GM23338 (cell line): ENCODE data around the gene GALNT5. TPM values are rescaled to one million over a fixed set of nuclear protein-coding genes. Genes with fewer than 3 reads are reported as not detected.

Experiments
- ATAC-seq: fragments of 200-7000 bp; cut with Tn5 transposase; 3 replicates; pipeline ENCODE4 v1.9.1; 2020
- DNase-seq: peaks from one replicate; pipeline ENCODE4 v3.0.0-alpha.2; 2015; ENCODE audit warnings: low spot score
- H2AFZ ChIP-seq: fragments of 200-600 bp; sonication (generic); 2 replicates; pipeline ENCODE4 v1.8.0; 2016; ENCODE audit warnings: antibody characterized with exemption, mild to moderate bottlenecking, moderate library complexity
- H3F3A ChIP-seq: fragments of 200-600 bp; sonication (generic); replicated peaks from 2 replicates; pipeline ENCODE4 v1.8.0; 2017; ENCODE audit warnings: antibody characterized with exemption, mixed run types, low read depth
- H3K27ac ChIP-seq: fragments of 200-600 bp; sonication (generic); 2 replicates; pipeline ENCODE4 v1.6.1; 2016; ENCODE audit warnings: low read depth
- H3K27me3 ChIP-seq: fragments of 200-600 bp; sonication (generic); 2 replicates; pipeline ENCODE4 v1.8.0; 2016; ENCODE audit warnings: mild to moderate bottlenecking, mixed run types, moderate library complexity; ENCODE audit not compliant: insufficient read depth
- H3K36me3 ChIP-seq: fragments of 200-600 bp; sonication (generic); 2 replicates; pipeline ENCODE4 v1.8.0; 2016; ENCODE audit warnings: mild to moderate bottlenecking; ENCODE audit not compliant: insufficient read depth
- H3K4me1 ChIP-seq: fragments of 200-600 bp; sonication (generic); 2 replicates; pipeline ENCODE4 v1.8.0; 2016; ENCODE audit warnings: mild to moderate bottlenecking, moderate library complexity; ENCODE audit not compliant: insufficient read depth
- H3K4me2 ChIP-seq: fragments of 200-600 bp; sonication (generic); 2 replicates; pipeline ENCODE4 v1.7.1; 2017; ENCODE audit warnings: mixed run types
- H3K4me3 ChIP-seq: fragments of 200-600 bp; sonication (generic); 2 replicates; pipeline ENCODE4 v1.6.1; 2016; ENCODE audit warnings: mixed run types
- H3K79me2 ChIP-seq: fragments of 200-600 bp; sonication (generic); replicated peaks from 2 replicates; pipeline ENCODE4 v1.8.0; 2017; ENCODE audit warnings: mild to moderate bottlenecking; ENCODE audit not compliant: insufficient read depth
- H3K9me2 ChIP-seq: fragments of 200-600 bp; sonication (generic); 2 replicates; pipeline ENCODE4 v1.8.0; 2017; ENCODE audit not compliant: insufficient read depth
- H4K20me1 ChIP-seq: fragments of 200-600 bp; sonication (generic); replicated peaks from 2 replicates; pipeline ENCODE4 v1.8.0; 2017; ENCODE audit warnings: mild to moderate bottlenecking; ENCODE audit not compliant: insufficient read depth
- H3K27ac Mint-ChIP-seq: 2 replicates; pipeline ENCODE4 v1.8.0; 2020; ENCODE audit warnings: inconsistent platforms, mild to moderate bottlenecking, moderate library complexity, mixed read lengths
- H3K27me3 Mint-ChIP-seq: 3 replicates; pipeline ENCODE4 v1.8.0; 2022; ENCODE audit warnings: low read depth, mild to moderate bottlenecking, moderate library complexity, mixed read lengths, inconsistent platforms; ENCODE audit not compliant: insufficient read depth, poor library complexity
- H3K36me3 Mint-ChIP-seq: 3 replicates; pipeline ENCODE4 v1.8.0; 2021; ENCODE audit warnings: low read depth, mild to moderate bottlenecking, inconsistent platforms, moderate library complexity, mixed read lengths
- H3K4me1 Mint-ChIP-seq: 3 replicates; pipeline ENCODE4 v1.8.0; 2020; ENCODE audit warnings: mild to moderate bottlenecking, inconsistent platforms, mixed read lengths
- H3K4me3 Mint-ChIP-seq: 3 replicates; pipeline ENCODE4 v1.8.0; 2021; ENCODE audit warnings: moderate library complexity, mild to moderate bottlenecking, inconsistent platforms, mixed read lengths
- H3K9me3 Mint-ChIP-seq: 3 replicates; pipeline ENCODE4 v1.8.0; 2020; ENCODE audit warnings: moderate library complexity, mild to moderate bottlenecking, inconsistent platforms, mixed read lengths
- CREB1 ChIP-seq: fragments of 250-450 bp; sonication (Bioruptor Pico); IDR thresholded peaks from 2 replicates; pipeline ENCODE4 v1.5.0; 2020; ENCODE audit warnings: low read depth, mild to moderate bottlenecking, moderate library complexity
- EZH2phosphoT487 ChIP-seq: fragments of 200-600 bp; sonication (generic); IDR thresholded peaks from one replicate; pipeline ENCODE4 v1.8.1; 2018; ENCODE audit warnings: antibody characterized with exemption; ENCODE audit not compliant: unreplicated experiment
- ZNF114 ChIP-seq: fragments of 250-450 bp; sonication (Bioruptor Pico); IDR thresholded peaks from 2 replicates; pipeline ENCODE4 v1.5.0; 2020; ENCODE audit warnings: mild to moderate bottlenecking, moderate library complexity
- ZNF331 ChIP-seq: fragments of 250-450 bp; sonication (Bioruptor Pico); IDR thresholded peaks from 2 replicates; pipeline ENCODE4 v1.5.0; 2020; ENCODE audit warnings: low read depth, mild to moderate bottlenecking, moderate library complexity
- polyA plus RNA-seq: library from polyadenylated mRNA; unstranded; fragments of >200 nt; fragmentation: Nextera tagmentation; extraction: Ambion mirVana; gene quantifications from 2 replicates; pipeline ENCODE4 v1.2.1, GENCODE V29; 2016
- total RNA-seq: library from RNA; depleted of rRNA; stranded (reverse); fragments of >200 nt; shearing (Covaris generic); gene quantifications from 2 replicates; pipeline ENCODE4 v1.2.3, GENCODE V29; 2014
- TF ChIP-seq, protein P1 (sequence below), 2 experiments: fragments of 200-600 bp in 1 of 2; sonication (generic) in 1 of 2; conservative IDR thresholded peaks; 2 replicates each; pipeline versions ENCODE4 v1.5.1 to v1.6.1; 2016 to 2017; ENCODE audit warnings: antibody characterized with exemption in 2 of 2, low read depth in 2 of 2, mild to moderate bottlenecking in 2 of 2, moderate library complexity in 1 of 2
- TF ChIP-seq, protein P2 (sequence below): fragments of 250-450 bp; sonication (Bioruptor Pico); IDR thresholded peaks from 2 replicates; pipeline ENCODE4 v1.5.0; 2020; ENCODE audit warnings: mild to moderate bottlenecking, moderate library complexity
- TF ChIP-seq, protein P3 (sequence below): IDR thresholded peaks from 2 replicates; pipeline ENCODE4 v1.6.1; 2016; ENCODE audit warnings: antibody characterized with exemption
- TF ChIP-seq, protein P4 (sequence below): IDR thresholded peaks from one replicate; pipeline ENCODE4 v1.6.1; 2018; ENCODE audit warnings: antibody characterized with exemption; ENCODE audit not compliant: unreplicated experiment

Gene GALNT5
- total and polyA plus RNA-seq, 2 experiments from 2014 or later: 0.05 to 0.14 TPM

DNA sequence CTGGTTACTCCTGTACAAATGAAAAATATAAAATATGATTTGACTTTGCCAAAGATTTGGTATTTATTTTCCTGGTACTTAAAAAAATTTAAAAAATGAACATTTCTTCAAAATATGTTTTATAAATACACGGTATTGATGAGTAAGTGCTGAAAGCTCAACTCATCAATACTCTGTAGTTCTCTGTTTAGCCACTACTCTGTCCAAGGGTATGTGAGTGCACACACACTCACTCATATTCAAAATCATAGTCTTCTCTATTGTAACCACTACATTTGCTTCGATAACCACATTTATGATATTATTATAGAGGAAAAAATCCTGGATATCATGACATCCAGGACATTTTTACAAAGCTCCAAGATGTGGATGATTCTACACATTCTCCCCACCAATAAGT, 40.1 kb upstream of the GALNT5 start (continued):
- TF ChIP-seq, protein P1, sequence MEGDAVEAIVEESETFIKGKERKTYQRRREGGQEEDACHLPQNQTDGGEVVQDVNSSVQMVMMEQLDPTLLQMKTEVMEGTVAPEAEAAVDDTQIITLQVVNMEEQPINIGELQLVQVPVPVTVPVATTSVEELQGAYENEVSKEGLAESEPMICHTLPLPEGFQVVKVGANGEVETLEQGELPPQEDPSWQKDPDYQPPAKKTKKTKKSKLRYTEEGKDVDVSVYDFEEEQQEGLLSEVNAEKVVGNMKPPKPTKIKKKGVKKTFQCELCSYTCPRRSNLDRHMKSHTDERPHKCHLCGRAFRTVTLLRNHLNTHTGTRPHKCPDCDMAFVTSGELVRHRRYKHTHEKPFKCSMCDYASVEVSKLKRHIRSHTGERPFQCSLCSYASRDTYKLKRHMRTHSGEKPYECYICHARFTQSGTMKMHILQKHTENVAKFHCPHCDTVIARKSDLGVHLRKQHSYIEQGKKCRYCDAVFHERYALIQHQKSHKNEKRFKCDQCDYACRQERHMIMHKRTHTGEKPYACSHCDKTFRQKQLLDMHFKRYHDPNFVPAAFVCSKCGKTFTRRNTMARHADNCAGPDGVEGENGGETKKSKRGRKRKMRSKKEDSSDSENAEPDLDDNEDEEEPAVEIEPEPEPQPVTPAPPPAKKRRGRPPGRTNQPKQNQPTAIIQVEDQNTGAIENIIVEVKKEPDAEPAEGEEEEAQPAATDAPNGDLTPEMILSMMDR (conservative IDR thresholded peaks at IDR 0.05; ENCODE audit: low read depth in 2 of 2): no peak
- no peak for TF ChIP-seq CREB1
- no peak for TF ChIP-seq EZH2phosphoT487
- TF ChIP-seq, protein P2, sequence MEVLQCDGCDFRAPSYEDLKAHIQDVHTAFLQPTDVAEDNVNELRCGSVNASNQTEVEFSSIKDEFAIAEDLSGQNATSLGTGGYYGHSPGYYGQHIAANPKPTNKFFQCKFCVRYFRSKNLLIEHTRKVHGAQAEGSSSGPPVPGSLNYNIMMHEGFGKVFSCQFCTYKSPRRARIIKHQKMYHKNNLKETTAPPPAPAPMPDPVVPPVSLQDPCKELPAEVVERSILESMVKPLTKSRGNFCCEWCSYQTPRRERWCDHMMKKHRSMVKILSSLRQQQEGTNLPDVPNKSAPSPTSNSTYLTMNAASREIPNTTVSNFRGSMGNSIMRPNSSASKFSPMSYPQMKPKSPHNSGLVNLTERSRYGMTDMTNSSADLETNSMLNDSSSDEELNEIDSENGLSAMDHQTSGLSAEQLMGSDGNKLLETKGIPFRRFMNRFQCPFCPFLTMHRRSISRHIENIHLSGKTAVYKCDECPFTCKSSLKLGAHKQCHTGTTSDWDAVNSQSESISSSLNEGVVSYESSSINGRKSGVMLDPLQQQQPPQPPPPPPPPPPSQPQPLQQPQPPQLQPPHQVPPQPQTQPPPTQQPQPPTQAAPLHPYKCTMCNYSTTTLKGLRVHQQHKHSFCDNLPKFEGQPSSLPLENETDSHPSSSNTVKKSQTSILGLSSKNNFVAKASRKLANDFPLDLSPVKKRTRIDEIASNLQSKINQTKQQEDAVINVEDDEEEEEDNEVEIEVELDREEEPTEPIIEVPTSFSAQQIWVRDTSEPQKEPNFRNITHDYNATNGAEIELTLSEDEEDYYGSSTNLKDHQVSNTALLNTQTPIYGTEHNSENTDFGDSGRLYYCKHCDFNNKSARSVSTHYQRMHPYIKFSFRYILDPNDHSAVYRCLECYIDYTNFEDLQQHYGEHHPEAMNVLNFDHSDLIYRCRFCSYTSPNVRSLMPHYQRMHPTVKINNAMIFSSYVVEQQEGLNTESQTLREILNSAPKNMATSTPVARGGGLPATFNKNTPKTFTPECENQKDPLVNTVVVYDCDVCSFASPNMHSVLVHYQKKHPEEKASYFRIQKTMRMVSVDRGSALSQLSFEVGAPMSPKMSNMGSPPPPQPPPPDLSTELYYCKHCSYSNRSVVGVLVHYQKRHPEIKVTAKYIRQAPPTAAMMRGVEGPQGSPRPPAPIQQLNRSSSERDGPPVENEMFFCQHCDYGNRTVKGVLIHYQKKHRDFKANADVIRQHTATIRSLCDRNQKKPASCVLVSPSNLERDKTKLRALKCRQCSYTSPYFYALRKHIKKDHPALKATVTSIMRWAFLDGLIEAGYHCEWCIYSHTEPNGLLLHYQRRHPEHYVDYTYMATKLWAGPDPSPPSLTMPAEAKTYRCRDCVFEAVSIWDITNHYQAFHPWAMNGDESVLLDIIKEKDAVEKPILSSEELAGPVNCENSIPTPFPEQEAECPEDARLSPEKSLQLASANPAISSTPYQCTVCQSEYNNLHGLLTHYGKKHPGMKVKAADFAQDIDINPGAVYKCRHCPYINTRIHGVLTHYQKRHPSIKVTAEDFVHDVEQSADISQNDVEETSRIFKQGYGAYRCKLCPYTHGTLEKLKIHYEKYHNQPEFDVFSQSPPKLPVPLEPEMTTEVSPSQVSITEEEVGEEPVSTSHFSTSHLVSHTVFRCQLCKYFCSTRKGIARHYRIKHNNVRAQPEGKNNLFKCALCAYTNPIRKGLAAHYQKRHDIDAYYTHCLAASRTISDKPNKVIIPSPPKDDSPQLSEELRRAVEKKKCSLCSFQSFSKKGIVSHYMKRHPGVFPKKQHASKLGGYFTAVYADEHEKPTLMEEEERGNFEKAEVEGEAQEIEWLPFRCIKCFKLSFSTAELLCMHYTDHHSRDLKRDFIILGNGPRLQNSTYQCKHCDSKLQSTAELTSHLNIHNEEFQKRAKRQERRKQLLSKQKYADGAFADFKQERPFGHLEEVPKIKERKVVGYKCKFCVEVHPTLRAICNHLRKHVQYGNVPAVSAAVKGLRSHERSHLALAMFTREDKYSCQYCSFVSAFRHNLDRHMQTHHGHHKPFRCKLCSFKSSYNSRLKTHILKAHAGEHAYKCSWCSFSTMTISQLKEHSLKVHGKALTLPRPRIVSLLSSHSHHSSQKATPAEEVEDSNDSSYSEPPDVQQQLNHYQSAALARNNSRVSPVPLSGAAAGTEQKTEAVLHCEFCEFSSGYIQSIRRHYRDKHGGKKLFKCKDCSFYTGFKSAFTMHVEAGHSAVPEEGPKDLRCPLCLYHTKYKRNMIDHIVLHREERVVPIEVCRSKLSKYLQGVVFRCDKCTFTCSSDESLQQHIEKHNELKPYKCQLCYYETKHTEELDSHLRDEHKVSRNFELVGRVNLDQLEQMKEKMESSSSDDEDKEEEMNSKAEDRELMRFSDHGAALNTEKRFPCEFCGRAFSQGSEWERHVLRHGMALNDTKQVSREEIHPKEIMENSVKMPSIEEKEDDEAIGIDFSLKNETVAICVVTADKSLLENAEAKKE (CRISPR knock-in tag): no peak

DNA sequence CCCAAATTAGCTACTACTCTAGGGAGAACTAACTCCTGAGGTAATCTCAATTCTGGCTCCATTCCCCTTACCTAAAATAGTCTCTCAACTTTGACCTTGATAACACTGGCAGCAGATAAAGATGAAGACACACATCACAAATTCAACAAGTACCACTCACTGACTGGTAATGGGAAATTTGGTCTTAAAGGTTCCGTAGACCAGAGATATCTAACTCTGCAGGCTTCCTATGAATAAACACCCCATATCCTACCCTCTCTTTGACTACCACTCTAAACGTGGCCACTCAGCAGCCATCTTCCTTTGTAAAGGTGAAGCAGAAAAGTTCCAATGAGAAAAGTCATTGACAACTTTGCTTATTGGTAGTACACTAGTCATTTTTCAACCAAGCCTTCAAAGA, 38.6 kb upstream of the GALNT5 start:
- H4K20me1 ChIP-seq: no peaks in the 10 kb centered on the region
- no peak overlapping the region for H2AFZ ChIP-seq
- no peak overlapping the region for H3K27ac ChIP-seq
- 0 out of 2 replicates have a peak, but pooled peaks cover 3% of the 10 kb centered on the region for H3K9me2 ChIP-seq
- H3K27me3 Mint-ChIP-seq: no peaks in the 10 kb centered on the region
- DNase-seq: no peak
- no peaks in the 10 kb centered on the region for H3K27me3 ChIP-seq
- no peaks in the 10 kb centered on the region for H3K4me1 Mint-ChIP-seq
- no peaks in the 10 kb centered on the region for H3K36me3 Mint-ChIP-seq
- no peaks in the 10 kb centered on the region for H3K9me3 Mint-ChIP-seq
- no peak overlapping the region for H3K27ac Mint-ChIP-seq
- TF ChIP-seq, protein P1 (conservative IDR thresholded peaks at IDR 0.05; ENCODE audit: low read depth in 2 of 2): no peak
- TF ChIP-seq, protein P3, sequence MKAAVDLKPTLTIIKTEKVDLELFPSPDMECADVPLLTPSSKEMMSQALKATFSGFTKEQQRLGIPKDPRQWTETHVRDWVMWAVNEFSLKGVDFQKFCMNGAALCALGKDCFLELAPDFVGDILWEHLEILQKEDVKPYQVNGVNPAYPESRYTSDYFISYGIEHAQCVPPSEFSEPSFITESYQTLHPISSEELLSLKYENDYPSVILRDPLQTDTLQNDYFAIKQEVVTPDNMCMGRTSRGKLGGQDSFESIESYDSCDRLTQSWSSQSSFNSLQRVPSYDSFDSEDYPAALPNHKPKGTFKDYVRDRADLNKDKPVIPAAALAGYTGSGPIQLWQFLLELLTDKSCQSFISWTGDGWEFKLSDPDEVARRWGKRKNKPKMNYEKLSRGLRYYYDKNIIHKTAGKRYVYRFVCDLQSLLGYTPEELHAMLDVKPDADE: no peak
- TF ChIP-seq, protein P4, sequence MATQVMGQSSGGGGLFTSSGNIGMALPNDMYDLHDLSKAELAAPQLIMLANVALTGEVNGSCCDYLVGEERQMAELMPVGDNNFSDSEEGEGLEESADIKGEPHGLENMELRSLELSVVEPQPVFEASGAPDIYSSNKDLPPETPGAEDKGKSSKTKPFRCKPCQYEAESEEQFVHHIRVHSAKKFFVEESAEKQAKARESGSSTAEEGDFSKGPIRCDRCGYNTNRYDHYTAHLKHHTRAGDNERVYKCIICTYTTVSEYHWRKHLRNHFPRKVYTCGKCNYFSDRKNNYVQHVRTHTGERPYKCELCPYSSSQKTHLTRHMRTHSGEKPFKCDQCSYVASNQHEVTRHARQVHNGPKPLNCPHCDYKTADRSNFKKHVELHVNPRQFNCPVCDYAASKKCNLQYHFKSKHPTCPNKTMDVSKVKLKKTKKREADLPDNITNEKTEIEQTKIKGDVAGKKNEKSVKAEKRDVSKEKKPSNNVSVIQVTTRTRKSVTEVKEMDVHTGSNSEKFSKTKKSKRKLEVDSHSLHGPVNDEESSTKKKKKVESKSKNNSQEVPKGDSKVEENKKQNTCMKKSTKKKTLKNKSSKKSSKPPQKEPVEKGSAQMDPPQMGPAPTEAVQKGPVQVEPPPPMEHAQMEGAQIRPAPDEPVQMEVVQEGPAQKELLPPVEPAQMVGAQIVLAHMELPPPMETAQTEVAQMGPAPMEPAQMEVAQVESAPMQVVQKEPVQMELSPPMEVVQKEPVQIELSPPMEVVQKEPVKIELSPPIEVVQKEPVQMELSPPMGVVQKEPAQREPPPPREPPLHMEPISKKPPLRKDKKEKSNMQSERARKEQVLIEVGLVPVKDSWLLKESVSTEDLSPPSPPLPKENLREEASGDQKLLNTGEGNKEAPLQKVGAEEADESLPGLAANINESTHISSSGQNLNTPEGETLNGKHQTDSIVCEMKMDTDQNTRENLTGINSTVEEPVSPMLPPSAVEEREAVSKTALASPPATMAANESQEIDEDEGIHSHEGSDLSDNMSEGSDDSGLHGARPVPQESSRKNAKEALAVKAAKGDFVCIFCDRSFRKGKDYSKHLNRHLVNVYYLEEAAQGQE: no peak
- TF ChIP-seq CREB1 (no peak), ZNF114 (CRISPR knock-in tag) (no peak), EZH2phosphoT487 (no peak), ZNF331 (CRISPR knock-in tag) (no peak)
- H3K4me1 ChIP-seq: no peaks in the 10 kb centered on the region
- H3K4me3 Mint-ChIP-seq: no peak overlapping the region
- no peaks in the 10 kb centered on the region for H3K36me3 ChIP-seq
- H3F3A ChIP-seq: no peaks in the 10 kb centered on the region
- no peak overlapping the region for H3K4me2 ChIP-seq
- no peak overlapping the region for H3K4me3 ChIP-seq
- no peak for ATAC-seq
- H3K79me2 ChIP-seq: no peaks in the 10 kb centered on the region
